BE2C (cell line): Measurements from ENCODE around the gene USF2.

Source experiments
- DNase-seq: peaks from one replicate; pipeline ENCODE4 v3.0.0-alpha.2; 2020
- H3K27me3 ChIP-seq: fragments of 250-450 bp; sonication (Bioruptor Pico); 2 replicates; pipeline ENCODE4 v1.5.1; 2020; ENCODE audit warnings: mild to moderate bottlenecking
- H3K36me3 ChIP-seq: fragments of 250-450 bp; sonication (Bioruptor Pico); 2 replicates; pipeline ENCODE4 v1.5.1; 2020; ENCODE audit warnings: mild to moderate bottlenecking
- H3K4me1 ChIP-seq: fragments of 250-450 bp; sonication (Bioruptor Pico); 2 replicates; pipeline ENCODE4 v1.5.1; 2020
- H3K4me3 ChIP-seq: 2 replicates; pipeline ENCODE4 v1.5.1; 2011; ENCODE audit warnings: low read depth, low read length
- H3K9me3 ChIP-seq: fragments of 250-450 bp; sonication (Bioruptor Pico); 2 replicates; pipeline ENCODE4 v1.5.1; 2020
- CTCF ChIP-seq: IDR thresholded peaks from 2 replicates; pipeline ENCODE4 v1.5.1; 2012; ENCODE audit warnings: mild to moderate bottlenecking, low read depth, low read length

Gene USF2

DNA sequence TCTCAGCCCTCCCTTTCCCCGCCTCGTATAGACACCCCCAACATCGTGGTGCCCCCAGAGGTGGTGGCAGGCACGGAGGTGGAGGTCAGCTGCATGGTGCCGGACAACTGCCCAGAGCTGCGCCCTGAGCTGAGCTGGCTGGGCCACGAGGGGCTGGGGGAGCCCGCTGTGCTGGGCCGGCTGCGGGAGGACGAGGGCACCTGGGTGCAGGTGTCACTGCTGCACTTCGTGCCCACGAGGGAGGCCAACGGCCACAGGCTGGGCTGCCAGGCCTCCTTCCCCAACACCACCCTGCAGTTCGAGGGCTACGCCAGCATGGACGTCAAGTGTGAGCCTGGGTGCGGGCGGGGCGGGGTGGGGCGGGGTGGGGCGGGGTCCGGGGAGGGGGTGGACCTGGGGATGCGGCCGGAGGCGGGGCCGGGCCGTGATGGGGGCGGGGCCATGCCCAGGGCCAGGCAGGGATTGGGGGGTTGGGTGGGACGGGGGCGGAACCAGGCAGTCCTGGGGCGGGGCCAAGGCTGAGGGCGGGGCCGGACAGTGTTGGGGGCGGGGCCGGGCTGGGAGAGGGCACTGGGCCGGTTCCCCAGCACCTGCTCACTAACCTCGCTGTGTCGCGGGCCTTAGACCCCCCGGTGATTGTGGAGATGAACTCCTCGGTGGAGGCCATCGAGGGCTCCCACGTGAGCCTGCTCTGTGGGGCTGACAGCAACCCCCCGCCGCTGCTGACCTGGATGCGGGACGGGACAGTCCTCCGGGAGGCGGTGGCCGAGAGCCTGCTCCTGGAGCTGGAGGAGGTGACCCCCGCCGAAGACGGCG, 31.0 kb downstream of the USF2 start:
- H3K4me3 ChIP-seq: no peak overlapping the region
- peaks cover 9% of the 10 kb centered on the region; the same call in 1 of the 2 replicates for H3K27me3 ChIP-seq
- peaks cover 7% of the 10 kb centered on the region for H3K9me3 ChIP-seq
- H3K4me1 ChIP-seq: no peaks in the 10 kb centered on the region
- TF ChIP-seq CTCF: no peak
- no peaks in the 10 kb centered on the region for H3K36me3 ChIP-seq
- peak; percentile 75 for DNase-seq

DNA sequence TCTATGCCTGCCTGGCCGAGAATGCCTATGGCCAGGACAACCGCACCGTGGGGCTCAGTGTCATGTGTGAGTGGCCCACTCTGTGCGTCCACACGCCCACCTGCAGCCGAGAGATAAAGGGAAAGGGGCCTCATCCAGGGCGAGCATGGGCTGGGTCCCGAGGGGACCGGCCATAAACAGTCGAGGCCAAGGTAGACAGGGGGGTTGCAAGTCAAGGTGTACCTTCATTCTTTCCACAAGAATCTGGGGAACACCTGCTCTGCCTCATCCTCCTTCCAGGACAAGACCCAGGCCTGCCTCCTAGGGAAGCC, 31.5 kb downstream of the USF2 start:
- H3K4me3 ChIP-seq: no peak overlapping the region
- no peak for TF ChIP-seq CTCF
- H3K36me3 ChIP-seq: no peaks in the 10 kb centered on the region
- DNase-seq: no peak
- H3K9me3 ChIP-seq: peaks cover 7% of the 10 kb centered on the region
- no peaks in the 10 kb centered on the region for H3K4me1 ChIP-seq
- peaks cover 7% of the 10 kb centered on the region; the same call in 1 of the 2 replicates for H3K27me3 ChIP-seq

DNA sequence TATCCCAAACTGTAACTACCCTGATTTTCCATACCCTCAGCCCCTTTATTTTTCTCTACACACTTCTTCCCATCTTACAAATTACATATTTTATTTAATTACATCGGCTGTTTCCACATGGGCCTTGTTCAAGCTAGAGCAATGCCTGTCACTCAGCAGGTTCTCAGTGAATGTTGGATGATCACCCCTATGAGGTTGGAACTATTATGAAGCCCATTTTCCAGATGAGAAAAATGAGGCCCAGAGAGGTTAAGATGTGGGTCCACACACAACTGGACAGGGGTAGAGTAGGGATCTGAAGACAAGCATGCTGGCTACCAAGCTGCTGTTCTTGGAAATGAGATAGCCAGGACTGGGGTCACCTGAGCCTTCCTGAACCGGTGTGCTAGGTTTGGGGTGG, 33.2 kb downstream of the USF2 start:
- peaks cover 7% of the 10 kb centered on the region for H3K9me3 ChIP-seq
- TF ChIP-seq CTCF: no peak
- H3K4me3 ChIP-seq: no peak overlapping the region
- H3K36me3 ChIP-seq: no peaks in the 10 kb centered on the region
- no peak for DNase-seq
- no peaks in the 10 kb centered on the region for H3K4me1 ChIP-seq
- H3K27me3 ChIP-seq: no peaks in the 10 kb centered on the region

GRCh38 chr19:35302446-35302845, 33.7 kb downstream of the USF2 start:
- Histone ChIP-seq H3K36me3 (no peaks in the 10 kb centered on the region), H3K4me3 (no peak overlapping the region), H3K9me3 (peaks cover 7% of the 10 kb centered on the region), H3K27me3 (no peaks in the 10 kb centered on the region), H3K4me1 (no peaks in the 10 kb centered on the region)
- no peak for TF ChIP-seq CTCF
- no peak for DNase-seq

DNA sequence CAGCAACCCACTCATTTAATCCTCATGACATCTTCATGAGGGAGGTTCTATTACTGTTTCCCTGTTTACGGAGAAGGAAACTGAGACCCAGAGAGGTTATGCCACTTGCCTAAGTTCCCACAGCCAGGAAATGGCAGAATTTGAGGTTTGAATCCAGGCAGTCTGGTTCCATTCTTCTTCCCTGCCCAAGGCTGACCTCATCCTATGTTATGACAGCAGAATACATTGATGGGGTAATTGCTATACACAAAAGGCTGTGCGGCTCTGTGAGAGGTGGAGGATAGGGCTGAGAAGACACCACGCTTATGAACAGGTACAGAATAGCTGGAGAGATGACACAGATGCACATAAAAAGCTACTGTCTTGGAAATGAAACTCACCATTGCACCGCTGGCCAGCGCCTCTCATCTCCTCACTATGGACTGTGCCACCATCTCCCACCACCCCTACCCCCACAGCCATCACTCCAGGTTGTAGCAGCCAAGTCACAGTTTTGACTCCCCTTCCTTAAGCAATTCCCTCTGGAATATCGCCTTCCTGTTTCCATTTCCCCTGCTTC, 34.7 kb downstream of the USF2 start:
- no peak for TF ChIP-seq CTCF
- Histone ChIP-seq H3K36me3 (no peaks in the 10 kb centered on the region), H3K9me3 (peaks cover 5% of the 10 kb centered on the region), H3K4me3 (no peak overlapping the region), H3K4me1 (no peaks in the 10 kb centered on the region), H3K27me3 (no peaks in the 10 kb centered on the region)
- no peak for DNase-seq

GRCh38 chr19:35304036-35304435, 35.3 kb downstream of the USF2 start:
- DNase-seq: no peak
- Histone ChIP-seq H3K36me3 (no peaks in the 10 kb centered on the region), H3K9me3 (no peaks in the 10 kb centered on the region; the same call in 1 of the 2 replicates), H3K27me3 (no peaks in the 10 kb centered on the region), H3K4me3 (no peak overlapping the region), H3K4me1 (no peaks in the 10 kb centered on the region)
- TF ChIP-seq CTCF: no peak
